Fibroblast of lung (primary cell): Measurements from ENCODE around the gene DPYSL3. TPM values are rescaled to one million over a fixed set of nuclear protein-coding genes. Genes with fewer than 3 reads are reported as not detected.
A peak's percentile ranks its signal among the peaks of the same experiment; 100 is the strongest.

Source experiments
- DNase-seq, 2 donors: peaks; one replicate each; pipeline versions ENCODE4 v3.0.0 to v3.0.0-alpha.2; 2010; ENCODE audit warnings: low read depth in 2 of 2
- H2AFZ ChIP-seq: 2 replicates; pipeline ENCODE4 v1.5.1; 2012; ENCODE audit warnings: low read length, control low read depth, inconsistent platforms
- H3K27ac ChIP-seq: 2 replicates; pipeline ENCODE4 v1.5.1; 2011; ENCODE audit warnings: low read length, control low read depth; ENCODE audit not compliant: insufficient read depth
- H3K27me3 ChIP-seq: 2 replicates; pipeline ENCODE4 v1.5.1; 2011; ENCODE audit warnings: mild to moderate bottlenecking, low read length; ENCODE audit not compliant: control insufficient read depth, insufficient read depth
- H3K36me3 ChIP-seq: 2 replicates; pipeline ENCODE4 v1.5.1; 2011; ENCODE audit warnings: low read length; ENCODE audit not compliant: control insufficient read depth, insufficient read depth
- H3K4me1 ChIP-seq: 2 replicates; pipeline ENCODE4 v1.5.1; 2011; ENCODE audit warnings: low read length; ENCODE audit not compliant: control insufficient read depth, insufficient read depth; ENCODE audit errors: extremely low read depth
- H3K4me2 ChIP-seq: 2 replicates; pipeline ENCODE4 v1.5.1; 2011; ENCODE audit warnings: low read length, control low read depth; ENCODE audit not compliant: insufficient read depth; ENCODE audit errors: extremely low read depth
- H3K4me3 ChIP-seq, 4 experiments: fragments of 200-600 bp in 1 of 4; sonication (generic) in 1 of 4; replicated peaks in 1 of 4; 2 replicates each; pipeline ENCODE4 v1.5.1; 2011 to 2016; ENCODE audit warnings: low read length in 4 of 4, low read depth in 3 of 4, mild to moderate bottlenecking in 3 of 4, control low read depth in 2 of 4, inconsistent platforms in 1 of 4, mixed read lengths in 1 of 4; ENCODE audit not compliant: insufficient read depth in 1 of 4; ENCODE audit errors: control extremely low read depth in 1 of 4
- H3K79me2 ChIP-seq: 2 replicates; pipeline ENCODE4 v1.5.1; 2012; ENCODE audit warnings: mild to moderate bottlenecking, low read length, inconsistent platforms; ENCODE audit not compliant: control insufficient read depth, insufficient read depth
- H3K9ac ChIP-seq: 2 replicates; pipeline ENCODE4 v1.5.1; 2011; ENCODE audit warnings: mild to moderate bottlenecking, low read length, control low read depth; ENCODE audit not compliant: insufficient read depth
- H3K9me3 ChIP-seq: 2 replicates; pipeline ENCODE4 v1.5.1; 2012; ENCODE audit warnings: low read depth, low read length; ENCODE audit not compliant: control insufficient read depth, insufficient read depth
- H4K20me1 ChIP-seq: 2 replicates; pipeline ENCODE4 v1.5.1; 2011; ENCODE audit warnings: low read length; ENCODE audit not compliant: control insufficient read depth, insufficient read depth; ENCODE audit errors: extremely low read depth
- EZH2 ChIP-seq: IDR thresholded peaks from 2 replicates; pipeline ENCODE4 v1.5.1; 2012; ENCODE audit warnings: low read length, control low read depth, mild to moderate bottlenecking; ENCODE audit errors: missing control alignments
- polyA plus RNA-seq, 2 donors: library from polyadenylated mRNA; depleted of rRNA in 1 of 2; stranded (reverse) in 1 of 2; unstranded in 1 of 2; fragments of >200 nt; gene quantifications; 2 replicates each; pipeline ENCODE4 v1.2.1, GENCODE V29; 2011 to 2012; ENCODE audit warnings: missing spikeins in 1 of 2
- total RNA-seq: library from RNA; depleted of rRNA; stranded (reverse); fragments of >200 nt; gene quantifications from 2 replicates; pipeline ENCODE4 v1.2.1, GENCODE V29; 2014
- TF ChIP-seq, protein P1 (sequence below), 2 donors: IDR thresholded peaks in 1 of 2; conservative IDR thresholded peaks in 1 of 2; 1 replicate in 1 of 2; 2 replicates in 1 of 2; pipeline ENCODE4 v1.5.1; 2011 to 2012; ENCODE audit warnings: low read length in 2 of 2, control low read depth in 1 of 2, inconsistent platforms in 1 of 2, low read depth in 1 of 2, mild to moderate bottlenecking in 1 of 2

The DPYSL3 gene
- total and polyA plus RNA-seq, 2 donors (not counting 1 experiment from before 2014, with no cell fraction given), result 52.4 to 206 TPM

DNA sequence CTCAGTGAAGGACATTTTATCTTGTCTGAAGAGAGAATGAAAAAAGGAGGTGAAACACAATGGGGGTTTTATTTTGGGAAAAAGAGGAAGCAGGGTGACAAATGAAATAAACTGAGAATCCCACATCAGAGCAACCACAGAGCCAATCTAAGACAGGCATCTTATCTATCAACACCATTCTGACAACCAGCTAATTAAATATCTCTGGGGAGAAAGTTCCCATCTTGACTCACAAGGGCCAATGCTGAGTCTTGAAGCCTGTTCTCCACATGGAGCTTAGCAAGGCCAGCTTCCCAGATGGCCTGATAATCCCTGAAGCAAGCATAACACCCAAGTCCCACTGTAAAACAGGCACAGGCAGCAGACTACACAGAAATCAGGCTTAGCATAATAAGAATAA, 30.4 kb downstream of the DPYSL3 start:
- TF ChIP-seq, protein P1, sequence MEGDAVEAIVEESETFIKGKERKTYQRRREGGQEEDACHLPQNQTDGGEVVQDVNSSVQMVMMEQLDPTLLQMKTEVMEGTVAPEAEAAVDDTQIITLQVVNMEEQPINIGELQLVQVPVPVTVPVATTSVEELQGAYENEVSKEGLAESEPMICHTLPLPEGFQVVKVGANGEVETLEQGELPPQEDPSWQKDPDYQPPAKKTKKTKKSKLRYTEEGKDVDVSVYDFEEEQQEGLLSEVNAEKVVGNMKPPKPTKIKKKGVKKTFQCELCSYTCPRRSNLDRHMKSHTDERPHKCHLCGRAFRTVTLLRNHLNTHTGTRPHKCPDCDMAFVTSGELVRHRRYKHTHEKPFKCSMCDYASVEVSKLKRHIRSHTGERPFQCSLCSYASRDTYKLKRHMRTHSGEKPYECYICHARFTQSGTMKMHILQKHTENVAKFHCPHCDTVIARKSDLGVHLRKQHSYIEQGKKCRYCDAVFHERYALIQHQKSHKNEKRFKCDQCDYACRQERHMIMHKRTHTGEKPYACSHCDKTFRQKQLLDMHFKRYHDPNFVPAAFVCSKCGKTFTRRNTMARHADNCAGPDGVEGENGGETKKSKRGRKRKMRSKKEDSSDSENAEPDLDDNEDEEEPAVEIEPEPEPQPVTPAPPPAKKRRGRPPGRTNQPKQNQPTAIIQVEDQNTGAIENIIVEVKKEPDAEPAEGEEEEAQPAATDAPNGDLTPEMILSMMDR (conservative IDR thresholded peaks at IDR 0.05 in 1 of 2, IDR thresholded peaks at IDR 0.05 in 1 of 2; ENCODE audit: low read depth in 1 of 2, low read length in 2 of 2), result no peak
- no peak for TF ChIP-seq EZH2
- no peak overlapping the region for H3K4me3 ChIP-seq
- H3K4me1 ChIP-seq, result peaks cover 12% of the 10 kb centered on the region
- no peaks in the 10 kb centered on the region for H3K9me3 ChIP-seq
- H3K9ac ChIP-seq, result no peak overlapping the region
- H3K79me2 ChIP-seq, result peaks cover 21% of the 10 kb centered on the region
- H3K27me3 ChIP-seq, result no peaks in the 10 kb centered on the region
- H3K36me3 ChIP-seq, result no peaks in the 10 kb centered on the region
- no peak overlapping the region for H3K27ac ChIP-seq
- peak in 1 of 2 donors; percentile 72 for DNase-seq
- H2AFZ ChIP-seq, result no peak overlapping the region
- H4K20me1 ChIP-seq, result no peaks in the 10 kb centered on the region
- H3K4me2 ChIP-seq, result no peak overlapping the region

DNA sequence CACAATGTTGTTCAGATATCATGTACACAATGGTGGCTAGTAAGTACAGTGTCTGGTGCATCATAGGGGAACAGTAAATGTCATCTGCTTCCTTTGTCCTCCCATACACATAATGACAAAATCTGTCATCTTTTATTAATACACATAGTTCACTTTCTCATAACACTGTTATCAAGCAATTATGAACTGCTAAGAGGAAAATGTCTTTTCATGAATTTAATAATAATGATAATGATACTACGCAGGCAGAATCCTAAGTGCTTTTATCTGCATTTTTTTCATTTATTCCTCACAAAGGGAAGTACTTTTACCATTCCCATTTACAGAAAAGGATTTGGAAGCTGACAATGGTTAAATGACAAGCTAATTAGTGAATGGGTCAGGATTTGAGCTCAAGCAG, 35.7 kb downstream of the DPYSL3 start:
- no peaks in the 10 kb centered on the region for H3K36me3 ChIP-seq
- no peaks in the 10 kb centered on the region for H4K20me1 ChIP-seq
- no peak overlapping the region for H3K27ac ChIP-seq
- TF ChIP-seq, protein P1 (conservative IDR thresholded peaks at IDR 0.05 in 1 of 2, IDR thresholded peaks at IDR 0.05 in 1 of 2; ENCODE audit: low read depth in 1 of 2, low read length in 2 of 2), result no peak
- H2AFZ ChIP-seq, result no peak overlapping the region
- H3K9me3 ChIP-seq, result no peaks in the 10 kb centered on the region
- no peaks in the 10 kb centered on the region for H3K4me1 ChIP-seq
- H3K4me2 ChIP-seq, result no peak overlapping the region
- H3K4me3 ChIP-seq, result no peak overlapping the region
- no peak for DNase-seq
- H3K27me3 ChIP-seq, result no peaks in the 10 kb centered on the region
- no peak overlapping the region for H3K9ac ChIP-seq
- peaks cover 11% of the 10 kb centered on the region for H3K79me2 ChIP-seq

- Histone ChIP-seq H3K4me2 (peak overlapping the region; percentile 18), H2AFZ (no peak overlapping the region), H3K27me3 (no peaks in the 10 kb centered on the region), H3K36me3 (no peaks in the 10 kb centered on the region), H3K9ac (no peak overlapping the region), H3K4me1 (no peaks in the 10 kb centered on the region), H3K4me3 (no peak overlapping the region), H3K9me3 (no peaks in the 10 kb centered on the region), H3K79me2 (peaks cover 6% of the 10 kb centered on the region), H4K20me1 (no peaks in the 10 kb centered on the region), H3K27ac (no peak overlapping the region)
- no peak for DNase-seq
- TF ChIP-seq, protein P1 (conservative IDR thresholded peaks at IDR 0.05 in 1 of 2, IDR thresholded peaks at IDR 0.05 in 1 of 2; ENCODE audit: low read depth in 1 of 2, low read length in 2 of 2), result no peak
- TF ChIP-seq EZH2, result no peak
These were observed 37.0 kb downstream of the DPYSL3 start for GRCh38 chr5:147472664-147473475.
